ENCODE results near the gene NXPE3. TPM values are rescaled to one million over a fixed set of nuclear protein-coding genes. Genes with fewer than 3 reads are reported as not detected.

The NXPE3 gene
- total RNA-seq, 1 experiment from 2014 or later = 15.9 TPM

- no peak overlapping the region for H4K8ac ChIP-seq (replicated peaks; ENCODE audit: insufficient read length, low read depth, low read length)
- H2AFZ ChIP-seq (ENCODE audit: low read length) = no peak overlapping the region
- H3K36me3 Mint-ChIP-seq (ENCODE audit: insufficient read depth in 1 of 3, low read depth in 3 of 3) = peaks cover 19 to 29% (median 29%) of the 10 kb centered on the region in 3 experiments; a peak in 6 of 7 replicates
- no peaks in the 10 kb centered on the region for H3K9me3 ChIP-seq (ENCODE audit: control insufficient read depth, low read depth, low read length)
- peaks cover 5% of the 10 kb centered on the region for H3K23me2 ChIP-seq (ENCODE audit: insufficient read length, low read depth, low read length, poor library complexity, severe bottlenecking)
- no peak overlapping the region for H2BK12ac ChIP-seq (ENCODE audit: insufficient read length, low read depth, low read length)
- no peaks in the 10 kb centered on the region for H3K79me1 ChIP-seq (ENCODE audit: insufficient read depth, low read depth, low read length, poor library complexity, severe bottlenecking)
- H3K4me2 ChIP-seq (ENCODE audit: insufficient read depth, insufficient read length, low read length) = peak overlapping the region; percentile 68
- no peak overlapping the region for H2BK15ac ChIP-seq (ENCODE audit: low read depth, low read length)
- no peak overlapping the region for H2BK120ac ChIP-seq (ENCODE audit: low read depth, low read length, poor library complexity, severe bottlenecking)
- WGBS (ENCODE audit: extremely low coverage, insufficient read length, low lambda C conversion rate) = no CpG with 5 or more reads among the region's 2 CpGs
- no peak overlapping the region for H3K27ac Mint-ChIP-seq
- no peaks in the 10 kb centered on the region for H4K20me1 ChIP-seq (ENCODE audit: control insufficient read depth, insufficient read depth, insufficient read length)
- no peak overlapping the region for H3K56ac ChIP-seq (ENCODE audit: insufficient read length, low read depth, low read length)
- H2BK5ac ChIP-seq (ENCODE audit: insufficient read length, low read length) = no peak overlapping the region
- H3K23ac ChIP-seq (ENCODE audit: insufficient read length, low read depth, low read length) = no peak overlapping the region
- H3K4ac ChIP-seq (ENCODE audit: low read depth, low read length) = no peak overlapping the region
- no peak overlapping the region for H3T11ph ChIP-seq (ENCODE audit: low read length)
- H4K91ac ChIP-seq (ENCODE audit: insufficient read length, low read depth, low read length) = no peak overlapping the region
- TF ChIP-seq CTCF (conservative IDR thresholded peaks at IDR 0.05) = no peak
- H3K27me3 Mint-ChIP-seq (ENCODE audit: low read depth) = peaks cover 8% of the 10 kb centered on the region
- H3K79me2 ChIP-seq (ENCODE audit: insufficient read depth, low read length) = no peaks in the 10 kb centered on the region
- H3K14ac ChIP-seq (ENCODE audit: insufficient read depth, low read length) = no peak overlapping the region
- no peak overlapping the region for H2BK20ac ChIP-seq (ENCODE audit: low read depth, low read length, poor library complexity, severe bottlenecking)
- no peaks in the 10 kb centered on the region for H3K9me3 Mint-ChIP-seq
- H3K4me1 ChIP-seq (ENCODE audit: insufficient read depth, low read length) = peaks cover 3% of the 10 kb centered on the region; the same call in 1 of the 2 replicates
- no peaks in the 10 kb centered on the region for H3K27me3 ChIP-seq (ENCODE audit: insufficient read depth, low read length)
- H4K5ac ChIP-seq (ENCODE audit: insufficient read length, low read depth, low read length) = no peak overlapping the region
- peaks cover 21 to 25% of the 10 kb centered on the region in 2 experiments for H3K4me1 Mint-ChIP-seq
- H3K4me3 Mint-ChIP-seq = peak overlapping the region; percentile 14 to 88; a peak in 3 of 5 replicates
- no peak overlapping the region for H3K18ac ChIP-seq (ENCODE audit: insufficient read length, low read depth, low read length)
- no peak overlapping the region for H2AK5ac ChIP-seq (ENCODE audit: insufficient read length, low read length)
- H3K9ac ChIP-seq (ENCODE audit: extremely low read depth, insufficient read length, low read length) = no peak overlapping the region
- DNase-seq = no peak
- no peak overlapping the region for H3K27ac ChIP-seq (ENCODE audit: insufficient read length, low read depth, low read length)
Observed at GRCh38 chr3:101780661-101781060, 1.6 kb downstream of the NXPE3 start.
